NCI-H1092 (cell line): ENCODE results near the gene BNIP5.

Source experiments
- DNase-seq: peaks from one replicate; lab custom pipeline; 2025; lab: John Stamatoyannopoulos, UW

BNIP5 gene, protein sequence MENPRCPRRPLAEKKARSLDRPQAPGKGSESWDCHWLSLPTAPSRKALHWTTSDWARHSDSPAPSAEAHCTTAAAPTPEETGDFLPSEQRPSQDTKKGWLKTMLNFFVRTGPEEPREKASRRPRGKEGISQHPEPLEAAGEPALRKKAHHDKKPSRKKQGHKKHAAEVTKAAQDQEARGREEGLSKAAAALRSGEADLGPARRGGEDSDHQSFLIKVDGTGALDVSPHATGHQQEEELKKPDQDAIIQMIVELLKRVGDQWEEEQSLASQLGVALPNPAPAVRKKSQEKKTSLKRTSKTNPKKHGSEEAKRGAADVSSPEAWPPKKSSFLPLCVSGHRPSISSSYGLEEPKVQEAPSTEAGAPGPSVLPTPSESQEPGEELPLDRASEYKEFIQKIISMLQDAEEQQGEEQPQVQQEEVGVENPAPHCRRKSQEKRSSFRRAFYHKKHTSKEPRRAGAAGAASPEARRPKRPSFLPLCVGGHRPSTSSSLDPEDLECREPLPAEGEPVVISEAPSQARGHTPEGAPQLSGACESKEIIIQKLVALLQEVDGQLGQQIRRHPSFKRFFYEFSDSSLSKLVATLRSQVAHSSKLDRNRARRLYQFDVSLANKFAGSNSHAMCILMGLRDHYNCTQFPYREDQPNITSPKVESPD

DNA sequence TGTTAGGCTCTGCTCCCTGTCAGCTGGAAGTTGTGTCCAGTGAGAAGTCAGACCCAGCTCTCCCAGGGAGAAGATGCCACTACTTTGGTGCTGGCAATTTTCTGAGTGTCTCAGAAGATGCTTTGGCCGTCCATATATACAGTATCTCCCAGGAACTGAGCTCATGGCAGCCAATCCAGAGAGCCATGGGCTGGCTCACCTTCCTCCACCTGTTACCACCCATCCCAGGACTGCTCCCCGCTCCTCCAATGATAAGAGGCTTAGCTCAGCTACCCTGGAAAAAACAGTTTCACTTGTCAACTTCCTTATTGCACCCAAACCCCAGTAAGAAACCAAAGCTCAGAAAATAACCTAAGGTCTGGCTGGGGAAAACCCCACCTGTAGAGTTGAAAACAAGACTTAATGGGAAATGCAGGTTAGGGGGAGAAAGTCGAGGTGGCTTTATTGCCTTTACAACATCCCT lies at the start of gene BNIP5:
Gene BNIP5 (minus strand): TSS at position 110 of the 463 bp plus-strand sequence. CDS start 6,198 bp downstream, outside the sequence.
- DNase-seq, result no peak

DNA sequence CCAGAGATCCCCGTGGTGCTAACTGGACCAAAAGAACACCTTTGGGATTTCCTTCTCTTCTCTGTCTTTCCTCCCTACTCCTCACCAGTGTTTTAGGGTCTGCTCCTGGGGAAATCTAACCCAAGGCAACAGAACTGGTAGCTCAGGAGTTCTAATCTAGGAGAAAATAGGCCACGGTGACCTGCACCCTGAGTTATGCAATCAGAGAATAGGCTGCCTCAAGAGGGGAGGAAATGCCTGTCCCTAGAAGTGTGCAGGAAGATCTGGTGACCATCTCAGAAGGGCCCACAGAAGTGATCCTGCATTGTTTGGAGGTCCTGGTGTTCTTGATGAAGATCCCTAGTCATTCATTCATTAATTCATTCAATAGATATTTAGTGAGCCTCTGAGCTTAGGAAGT lies 47.4 kb upstream of the BNIP5 start:
- no peak for DNase-seq

DNA sequence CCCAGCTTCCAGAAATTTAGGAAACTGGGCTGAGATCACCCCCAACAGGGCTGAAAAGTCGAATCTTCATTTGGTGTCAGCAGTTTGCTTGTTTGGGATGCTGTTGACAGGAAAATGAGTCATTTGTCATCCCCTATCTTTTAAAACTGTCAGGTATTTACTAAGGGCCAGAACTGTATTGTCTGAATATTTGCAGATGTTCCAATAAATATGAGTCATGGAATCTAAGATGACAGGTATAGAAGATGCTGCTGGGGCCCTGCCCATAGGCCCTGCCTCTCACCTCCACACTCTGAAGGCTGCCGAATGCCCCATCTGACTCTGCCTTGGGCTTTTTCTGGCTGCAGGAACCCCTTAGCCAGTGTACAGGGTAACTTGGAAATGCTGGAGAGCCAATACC lies 46.9 kb upstream of the BNIP5 start:
- DNase-seq, result no peak

DNA sequence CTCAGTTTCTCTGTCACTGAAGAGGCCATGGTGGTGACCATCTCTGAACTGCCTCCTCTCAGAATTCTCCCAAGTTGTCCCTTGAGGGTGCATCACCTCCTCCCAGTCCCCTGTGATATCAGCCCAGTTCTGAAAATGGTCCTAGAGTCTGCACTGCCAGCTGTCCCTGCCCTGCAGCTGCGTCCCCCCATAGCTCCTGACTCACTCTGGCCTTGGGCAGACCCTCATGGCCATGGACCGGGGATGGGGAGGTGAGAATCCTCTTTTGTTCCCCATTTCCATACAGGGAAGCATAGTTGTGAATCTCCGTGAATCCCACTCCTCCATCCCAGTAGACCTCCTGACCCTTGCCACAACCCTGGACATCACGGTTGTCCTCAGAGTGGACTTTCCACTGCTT lies 46.3 kb upstream of the BNIP5 start:
- no peak for DNase-seq

DNA sequence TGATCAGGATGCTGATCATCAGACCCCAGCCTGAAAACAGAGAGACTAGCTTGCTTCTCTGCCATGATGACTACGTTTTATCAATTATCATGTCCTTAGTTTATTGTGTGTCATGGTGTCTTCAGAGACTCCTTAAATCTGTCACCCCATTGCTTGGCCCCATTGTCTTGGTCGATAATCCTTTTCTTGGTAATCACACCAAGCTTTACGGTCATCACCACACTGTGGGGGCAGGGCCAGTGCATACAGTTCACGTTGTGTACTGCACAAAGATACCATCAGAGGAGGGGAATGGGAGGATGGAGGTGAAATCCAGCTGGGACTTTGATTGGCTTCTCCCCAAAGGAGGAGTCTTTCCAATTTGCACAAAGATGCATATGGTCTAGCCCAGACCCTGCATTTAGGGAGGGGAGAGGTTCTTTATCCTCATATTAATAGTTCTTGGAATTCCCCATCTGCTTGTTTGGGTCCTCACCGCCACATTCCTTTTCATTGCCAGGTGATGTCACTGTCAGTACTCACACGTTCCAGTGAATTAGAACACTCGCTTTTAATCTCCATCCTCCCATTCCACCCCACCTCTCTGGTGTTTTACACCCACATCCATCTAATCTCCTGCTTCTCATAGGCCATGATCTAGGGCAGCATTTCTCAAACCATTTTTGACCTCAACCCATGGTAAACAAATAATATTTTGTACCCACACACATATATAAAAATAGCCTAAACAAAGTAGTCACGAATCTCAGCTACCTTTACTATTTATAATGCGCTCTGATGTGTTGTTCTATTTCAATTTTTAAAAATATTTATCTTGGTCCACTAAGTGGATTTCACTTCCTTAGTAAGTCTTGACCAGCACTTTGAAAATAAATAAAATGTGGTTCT lies 45.1 kb upstream of the BNIP5 start:
- DNase-seq, result no peak

DNA sequence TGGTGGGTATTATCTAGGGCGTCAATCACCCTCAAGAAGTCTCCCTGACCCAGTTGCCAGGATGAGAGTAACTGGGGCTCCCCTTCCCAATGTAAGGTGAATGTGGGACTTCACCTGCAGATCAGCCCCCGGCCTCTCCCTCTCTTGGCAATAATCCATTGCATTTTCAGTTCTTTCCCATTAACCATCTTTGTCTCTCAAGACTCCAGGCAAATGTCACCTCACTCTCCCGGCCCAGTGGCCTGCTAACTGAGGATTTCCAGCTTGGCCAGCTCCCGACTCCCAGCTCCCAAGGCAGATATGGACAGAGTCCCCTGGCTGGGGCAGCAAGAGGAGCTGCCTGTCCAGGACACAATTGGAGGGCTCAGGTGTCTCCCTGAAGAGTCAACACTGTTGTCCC lies 43.5 kb upstream of the BNIP5 start:
- DNase-seq, result no peak

DNA sequence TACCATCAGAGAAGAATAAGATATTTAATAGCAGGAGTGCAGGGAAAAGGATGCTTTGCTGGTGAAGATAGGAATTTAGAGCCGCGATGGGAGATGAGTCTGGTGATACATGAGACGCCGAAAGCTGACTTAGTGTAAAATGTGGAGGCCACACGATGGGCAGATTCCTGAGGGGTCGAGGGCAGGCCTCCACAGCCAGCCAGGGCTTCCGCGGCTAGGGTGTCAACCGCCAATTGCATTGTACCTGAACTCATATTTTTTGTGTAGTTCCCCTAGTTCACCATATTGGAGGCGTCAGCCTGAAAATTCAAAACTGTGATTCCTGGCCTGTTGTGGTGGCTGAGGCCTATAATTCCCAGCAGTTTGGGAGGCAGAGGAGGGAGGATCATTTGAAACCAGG lies 42.2 kb upstream of the BNIP5 start:
- DNase-seq, result no peak

DNA sequence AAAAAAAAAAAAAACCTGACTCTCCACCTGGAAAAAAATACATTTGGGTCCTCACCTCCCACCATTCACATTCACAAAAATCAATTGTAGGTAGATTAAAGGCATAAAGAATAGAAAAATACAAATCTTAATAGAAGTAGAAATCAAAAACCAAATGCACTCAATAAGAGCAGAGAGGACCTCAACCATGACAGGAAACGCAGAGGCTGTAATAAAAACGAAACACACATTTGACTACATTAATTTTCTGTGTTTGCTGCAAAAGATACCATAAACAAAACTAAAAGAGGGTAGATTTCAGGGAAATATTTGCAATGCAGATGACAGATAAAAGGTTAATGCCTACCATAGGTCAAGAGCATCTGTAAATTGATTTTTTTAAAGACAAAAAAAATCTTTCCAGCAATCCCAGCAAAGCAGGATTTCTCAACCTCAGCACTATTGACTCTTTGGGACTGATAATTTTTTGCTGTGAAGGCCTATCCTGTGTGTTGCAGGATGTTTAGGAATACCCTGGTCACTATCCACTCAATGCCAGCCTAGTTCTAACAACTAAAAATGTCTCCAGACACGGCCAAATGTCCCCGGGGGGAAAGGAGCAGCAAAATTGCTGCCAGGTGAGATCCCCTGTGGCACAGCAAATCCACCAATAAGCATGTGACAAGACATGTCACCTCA lies 41.7 kb upstream of the BNIP5 start:
- DNase-seq, result no peak

DNA sequence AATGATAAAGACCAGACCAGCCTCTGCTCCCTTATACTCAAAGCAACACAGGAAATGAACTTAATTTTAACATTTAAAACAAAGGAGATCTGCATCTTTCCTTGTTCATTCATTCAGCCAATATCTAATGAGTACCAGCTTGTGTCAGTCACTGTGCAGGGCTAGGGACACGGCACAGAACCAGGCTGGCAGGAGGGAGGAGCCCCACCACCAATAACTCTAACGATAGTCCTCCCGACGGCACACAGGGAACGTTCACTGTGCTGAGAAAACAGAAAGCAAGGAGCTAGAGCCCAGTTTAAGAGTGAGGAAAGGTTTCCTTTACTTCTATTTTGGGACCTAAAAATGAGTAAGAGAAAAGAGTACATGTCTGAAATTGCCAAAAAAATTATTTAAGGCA lies 40.9 kb upstream of the BNIP5 start:
- no peak for DNase-seq

DNA sequence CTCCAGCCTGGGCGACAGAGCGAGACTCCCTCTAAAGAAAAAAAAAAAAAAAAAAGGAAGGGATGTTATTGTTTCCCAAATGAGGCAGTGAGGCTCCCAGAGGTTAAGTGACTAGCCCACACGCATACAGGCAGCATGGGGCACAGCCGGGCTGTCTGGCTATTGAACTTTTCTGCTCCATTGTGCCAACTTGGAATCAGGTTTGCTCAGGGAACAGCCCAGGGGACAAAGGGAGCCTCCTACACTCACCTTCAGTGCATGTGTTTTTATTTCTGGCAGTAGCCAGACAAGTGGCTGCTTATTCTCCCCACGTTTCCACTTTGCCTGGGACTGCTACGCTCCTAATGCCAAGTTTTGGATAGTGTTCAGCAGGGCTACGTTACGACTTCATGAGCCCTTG lies 40.1 kb upstream of the BNIP5 start:
- no peak for DNase-seq

DNA sequence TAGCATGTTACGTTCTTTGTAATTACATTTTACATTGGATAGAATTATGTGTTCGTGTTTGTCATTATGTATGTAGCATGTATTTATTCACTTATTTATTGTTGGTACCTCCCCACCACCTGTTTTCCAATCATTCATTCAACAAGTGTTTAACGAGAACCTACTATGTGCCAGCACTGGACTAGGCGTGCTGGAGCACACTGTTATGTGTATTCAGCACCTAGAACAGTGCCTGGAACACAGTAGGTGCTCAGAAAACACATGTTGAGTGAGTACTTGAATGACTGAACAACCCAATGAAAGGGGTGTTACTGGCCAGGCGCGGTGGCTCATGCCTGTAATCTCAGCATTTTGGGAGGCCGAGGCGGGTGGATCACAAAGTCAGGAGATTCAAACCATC lies 39.5 kb upstream of the BNIP5 start:
- no peak for DNase-seq

DNA sequence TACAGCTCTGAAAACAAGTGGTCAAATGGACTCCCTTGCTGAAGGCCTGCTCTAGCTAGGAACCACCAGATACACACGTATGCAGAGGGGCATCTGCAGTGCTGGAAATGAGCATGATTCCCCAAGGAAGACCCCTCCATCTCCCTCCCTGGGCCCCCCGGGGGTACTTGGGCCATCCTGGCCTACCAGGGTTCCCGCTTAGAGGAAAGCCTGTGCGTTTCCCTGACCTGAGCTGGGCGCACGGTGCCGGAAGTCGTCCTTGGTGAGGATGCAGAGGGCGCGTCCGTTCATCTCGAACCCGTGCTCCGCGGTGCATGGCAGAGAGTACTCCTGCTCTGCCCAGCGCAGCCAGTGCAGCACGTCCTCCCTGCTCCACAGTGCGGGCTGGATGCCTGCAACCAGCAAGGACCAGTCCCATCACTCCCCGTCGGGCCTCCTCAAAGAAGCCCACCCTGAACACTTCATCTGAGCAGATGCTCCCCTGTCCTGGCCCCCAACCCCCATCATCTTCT lies 39.0 kb upstream of the BNIP5 start:
- no peak for DNase-seq

DNA sequence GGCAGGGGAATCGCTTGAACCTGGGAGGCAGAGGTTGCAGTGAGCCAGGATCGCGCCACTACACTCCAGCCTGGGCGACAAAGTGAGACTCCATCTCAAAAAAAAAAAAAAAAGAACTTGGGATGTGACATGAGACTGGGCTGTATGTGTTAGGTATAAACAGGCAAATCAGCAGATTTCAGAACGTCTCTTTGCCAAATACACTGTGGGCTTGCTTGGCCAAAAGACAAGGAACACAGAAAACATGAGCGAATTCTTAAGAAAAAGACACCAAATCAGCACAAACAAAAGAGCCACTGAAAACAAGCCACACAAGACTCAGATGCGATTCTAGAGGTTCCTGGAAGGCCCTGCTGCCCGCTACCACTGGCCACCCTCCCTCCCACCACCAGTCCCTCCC lies 38.3 kb upstream of the BNIP5 start:
- DNase-seq, result no peak

DNA sequence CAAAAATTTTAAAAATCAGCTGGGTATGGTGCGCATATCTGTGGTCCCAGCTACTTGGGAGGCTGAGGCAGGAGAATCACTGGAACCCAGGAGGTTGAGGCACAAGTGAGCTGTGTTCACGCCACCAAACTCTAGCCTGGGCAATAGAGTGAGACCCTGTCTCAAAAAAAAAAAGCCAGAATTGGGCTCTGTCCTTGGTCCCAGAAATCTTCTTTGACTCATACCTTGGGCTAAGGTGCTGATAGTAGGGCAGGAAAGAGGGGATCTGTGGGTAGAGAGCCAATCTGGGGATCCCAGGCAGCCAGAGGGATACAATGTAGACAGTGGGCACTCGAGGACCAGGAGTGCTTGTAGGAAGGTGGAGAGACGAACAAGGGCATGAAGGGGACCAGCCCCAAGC lies 37.5 kb upstream of the BNIP5 start:
- DNase-seq, result no peak

DNA sequence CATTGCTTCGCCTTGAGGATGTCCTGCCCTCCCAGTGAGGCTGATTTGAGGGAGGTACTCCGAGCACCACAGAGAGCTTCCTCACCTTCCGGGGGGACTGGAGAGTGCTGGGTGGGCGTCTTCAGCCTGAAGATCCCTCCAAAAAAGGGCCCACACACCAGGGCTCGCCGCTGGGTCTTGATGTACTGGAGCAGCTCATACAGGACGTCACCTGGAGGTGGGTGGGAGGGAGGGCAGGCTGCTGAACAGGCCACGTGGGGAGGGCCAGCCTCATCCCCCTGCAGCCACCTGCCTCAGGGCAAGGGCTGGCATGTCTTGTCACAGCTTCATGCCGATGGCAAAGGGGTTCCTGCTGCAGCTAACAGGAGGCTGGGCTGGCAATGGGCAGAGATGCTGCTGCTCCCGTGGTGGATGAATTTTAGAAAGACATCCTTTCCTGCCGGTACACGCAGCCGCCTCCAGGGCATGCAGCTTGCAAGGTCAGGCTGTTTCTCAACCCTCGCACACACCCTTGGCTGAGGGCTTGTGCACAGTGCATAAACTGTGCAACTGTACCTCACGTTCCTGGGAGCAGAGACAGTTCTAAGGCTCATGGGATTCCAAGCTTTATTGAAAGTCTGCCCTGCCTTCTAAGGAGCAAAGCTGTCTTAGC lies 36.8 kb upstream of the BNIP5 start:
- no peak for DNase-seq

DNA sequence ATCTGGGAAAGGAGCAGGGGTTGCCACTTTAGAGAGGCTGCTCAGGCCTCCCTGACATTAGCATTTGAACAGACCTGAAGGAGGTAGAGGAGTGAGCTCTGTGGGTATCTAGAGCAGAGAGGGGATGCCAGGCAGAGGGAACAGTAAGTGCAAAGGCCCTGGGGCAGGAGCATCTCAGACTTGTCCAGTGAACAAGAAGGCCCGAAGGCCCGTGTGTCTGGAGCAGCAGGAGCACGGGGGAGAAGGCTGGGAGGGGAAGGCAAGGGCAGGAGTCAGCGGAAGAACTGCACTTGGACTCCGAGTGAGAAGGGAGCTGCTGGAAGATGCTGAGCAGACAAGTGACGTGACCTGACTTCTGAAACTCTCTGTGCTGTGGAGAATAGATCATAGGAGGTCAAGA lies 35.4 kb upstream of the BNIP5 start:
- DNase-seq, result no peak

DNA sequence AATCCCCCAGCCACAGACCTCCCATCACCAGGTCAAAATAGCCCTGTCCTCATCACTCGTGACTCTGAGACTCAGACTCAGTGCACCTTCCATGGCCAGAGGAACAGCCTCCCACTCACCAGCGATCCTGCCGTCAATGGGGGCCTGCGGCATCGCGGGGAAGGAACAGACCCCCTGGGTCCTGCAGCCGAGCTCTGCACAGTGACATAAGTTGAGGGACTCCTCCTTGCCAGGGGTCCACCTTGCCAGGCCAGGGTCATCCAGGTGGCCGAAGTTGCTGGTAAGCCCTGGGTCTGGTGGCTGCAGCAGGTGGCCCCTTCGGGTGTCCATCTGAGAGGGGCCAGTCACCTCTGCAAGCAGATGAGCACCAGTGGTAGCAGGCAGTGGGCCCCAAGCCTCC lies 34.5 kb upstream of the BNIP5 start:
- DNase-seq, result no peak

DNA sequence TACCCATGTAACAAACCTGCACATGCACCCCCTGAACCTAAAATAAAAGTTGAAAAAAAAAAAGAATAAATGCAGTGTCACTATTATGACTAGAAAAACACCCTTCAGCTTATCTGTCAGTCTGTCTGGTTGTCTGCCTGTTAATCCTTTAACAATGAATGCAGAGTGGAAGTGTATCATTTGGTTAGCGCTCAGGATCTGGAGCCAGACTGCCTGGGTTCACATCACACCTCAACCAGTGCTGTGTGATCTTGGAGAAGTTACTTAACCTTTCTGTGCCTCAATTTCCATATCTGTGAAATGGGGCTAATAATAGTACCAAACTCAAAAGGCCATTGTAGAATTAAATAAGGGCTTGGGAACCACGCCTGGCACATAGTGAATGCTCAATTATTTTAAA lies 34.0 kb upstream of the BNIP5 start:
- no peak for DNase-seq

DNA sequence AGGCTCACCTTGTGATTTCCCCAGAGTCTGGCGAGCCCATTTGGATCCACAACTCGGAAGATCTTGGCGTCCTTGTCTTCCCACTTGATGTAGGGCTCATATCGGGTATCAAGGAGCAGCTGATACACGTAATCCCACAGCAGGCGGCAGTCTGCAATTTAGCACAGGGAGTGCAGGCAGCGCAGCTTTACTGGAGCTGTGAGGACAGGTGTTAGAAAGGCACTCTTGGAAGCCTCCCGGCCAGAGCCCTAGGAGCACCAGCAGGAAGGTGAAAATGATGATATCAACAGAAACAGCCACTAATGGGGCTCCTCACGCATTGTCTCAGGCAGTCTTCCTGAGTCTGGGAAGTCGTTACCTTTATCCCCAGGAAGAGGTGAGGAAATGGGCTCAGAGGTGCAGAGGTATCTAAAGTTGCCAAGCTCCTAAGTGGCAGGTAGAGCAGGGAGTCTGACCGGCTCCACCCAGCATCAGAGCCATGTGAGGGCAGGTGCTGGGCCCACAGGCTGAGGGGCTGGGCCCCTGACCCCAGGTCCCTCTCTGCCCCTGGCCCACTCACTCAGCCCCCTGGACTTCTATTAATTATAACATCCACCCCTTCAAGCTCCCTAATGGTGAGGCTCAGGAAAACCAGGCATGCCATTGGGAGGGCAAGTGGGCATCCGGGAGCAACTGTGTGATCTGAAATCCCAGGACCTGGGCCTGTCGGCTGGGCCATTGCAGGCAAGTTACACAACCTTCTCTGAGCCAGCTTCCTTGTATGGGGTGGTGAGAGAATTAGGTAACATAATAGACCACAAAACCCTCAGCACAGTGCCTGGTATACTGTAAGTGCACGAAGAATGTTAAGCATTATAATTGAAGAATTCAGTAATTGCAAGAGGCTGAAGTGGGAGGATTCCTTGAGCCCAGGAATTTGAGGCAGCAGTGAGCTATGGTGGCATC lies 32.5 kb upstream of the BNIP5 start:
- DNase-seq, result peak; percentile 38

DNA sequence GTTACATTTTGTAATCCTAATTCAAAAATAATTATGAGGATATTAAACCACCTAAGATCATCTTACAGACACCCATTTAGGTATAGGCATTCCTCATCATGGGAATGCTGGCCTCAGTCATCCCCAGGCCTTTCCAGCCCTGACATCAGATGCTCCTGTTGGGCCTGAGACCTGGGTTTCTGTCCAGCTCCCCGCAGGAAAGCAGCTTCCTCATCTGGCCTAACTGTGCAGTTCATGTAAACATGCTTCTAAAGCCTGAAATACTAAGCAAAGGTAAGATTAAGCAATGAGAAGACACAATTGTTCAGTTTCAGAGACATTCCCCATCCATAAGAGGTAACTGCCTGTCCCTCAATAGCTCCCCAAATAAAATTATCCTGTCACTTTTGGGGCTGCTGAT lies 31.7 kb upstream of the BNIP5 start:
- DNase-seq, result no peak
